H9 (cell line): ENCODE results near the gene ICE2. TPM values are rescaled to one million over a fixed set of nuclear protein-coding genes. Genes with fewer than 3 reads are reported as not detected.

Source experiments
- DNase-seq: peaks from one replicate; pipeline ENCODE4 v3.0.0-alpha.2; 2017
- H2AFZ ChIP-seq: one replicate; pipeline ENCODE4 v1.6.1; 2013; ENCODE audit warnings: mild to moderate bottlenecking, low read length, control low read depth, moderate library complexity
- H2AK5ac ChIP-seq: 2 replicates; pipeline ENCODE4 v1.6.1; 2013; ENCODE audit warnings: low read length, control low read depth, mixed read lengths; ENCODE audit not compliant: insufficient read length
- H2BK120ac ChIP-seq: one replicate; pipeline ENCODE4 v1.6.1; 2013; ENCODE audit warnings: low read depth, mild to moderate bottlenecking, low read length, control low read depth, inconsistent platforms; ENCODE audit not compliant: poor library complexity, severe bottlenecking
- H2BK12ac ChIP-seq: 2 replicates; pipeline ENCODE4 v1.6.1; 2013; ENCODE audit warnings: low read length, control low read depth, mixed read lengths, low read depth; ENCODE audit not compliant: insufficient read length
- H2BK15ac ChIP-seq: 2 replicates; pipeline ENCODE4 v1.6.1; 2013; ENCODE audit warnings: low read depth, low read length, control low read depth
- H2BK20ac ChIP-seq: one replicate; pipeline ENCODE4 v1.6.1; 2013; ENCODE audit warnings: low read depth, mild to moderate bottlenecking, low read length, control low read depth, inconsistent platforms; ENCODE audit not compliant: poor library complexity, severe bottlenecking
- H2BK5ac ChIP-seq: 2 replicates; pipeline ENCODE4 v1.6.1; 2013; ENCODE audit warnings: low read length, control low read depth, mixed read lengths; ENCODE audit not compliant: insufficient read length
- H3K14ac ChIP-seq: 2 replicates; pipeline ENCODE4 v1.6.1; 2013; ENCODE audit warnings: low read length, control low read depth; ENCODE audit not compliant: insufficient read depth
- H3K18ac ChIP-seq: 2 replicates; pipeline ENCODE4 v1.6.1; 2013; ENCODE audit warnings: low read depth, mild to moderate bottlenecking, mixed read lengths, low read length, control low read depth; ENCODE audit not compliant: insufficient read length
- H3K23ac ChIP-seq: 2 replicates; pipeline ENCODE4 v1.6.1; 2013; ENCODE audit warnings: low read length, control low read depth, mixed read lengths, low read depth; ENCODE audit not compliant: insufficient read length
- H3K23me2 ChIP-seq: 2 replicates; pipeline ENCODE4 v1.6.1; 2013; ENCODE audit warnings: low read depth, mild to moderate bottlenecking, mixed read lengths, low read length, control low read depth; ENCODE audit not compliant: insufficient read length, poor library complexity, severe bottlenecking
- H3K27ac ChIP-seq: 2 replicates; pipeline ENCODE4 v1.5.1; 2013; ENCODE audit warnings: low read length, control low read depth, mixed read lengths, low read depth; ENCODE audit not compliant: insufficient read length
- H3K27me3 ChIP-seq: 2 replicates; pipeline ENCODE4 v1.6.1; 2013; ENCODE audit warnings: low read length, control low read depth, inconsistent platforms; ENCODE audit not compliant: insufficient read depth
- H3K4ac ChIP-seq: 2 replicates; pipeline ENCODE4 v1.6.1; 2013; ENCODE audit warnings: low read depth, mild to moderate bottlenecking, control low read depth, inconsistent platforms, low read length, moderate library complexity
- H3K4me1 ChIP-seq: 2 replicates; pipeline ENCODE4 v1.6.1; 2013; ENCODE audit warnings: low read length, control low read depth, inconsistent platforms; ENCODE audit not compliant: insufficient read depth
- H3K4me2 ChIP-seq: 2 replicates; pipeline ENCODE4 v1.6.1; 2013; ENCODE audit warnings: low read length, control low read depth, mixed read lengths; ENCODE audit not compliant: insufficient read length, insufficient read depth
- H3K56ac ChIP-seq: 2 replicates; pipeline ENCODE4 v1.6.1; 2013; ENCODE audit warnings: low read depth, mild to moderate bottlenecking, mixed read lengths, low read length, control low read depth; ENCODE audit not compliant: insufficient read length
- H3K79me1 ChIP-seq: 2 replicates; pipeline ENCODE4 v1.6.1; 2013; ENCODE audit warnings: low read depth, mild to moderate bottlenecking, moderate library complexity, low read length, control low read depth, inconsistent platforms; ENCODE audit not compliant: insufficient read depth, poor library complexity, severe bottlenecking
- H3K79me2 ChIP-seq: 2 replicates; pipeline ENCODE4 v1.6.1; 2013; ENCODE audit warnings: low read length, control low read depth, inconsistent platforms; ENCODE audit not compliant: insufficient read depth
- H3K9ac ChIP-seq: 2 replicates; pipeline ENCODE4 v1.6.1; 2013; ENCODE audit warnings: low read length, control low read depth, mixed read lengths; ENCODE audit not compliant: insufficient read length; ENCODE audit errors: extremely low read depth
- H3K9me3 ChIP-seq: one replicate; pipeline ENCODE4 v1.6.1; 2013; ENCODE audit warnings: low read depth, low read length, inconsistent platforms; ENCODE audit not compliant: control insufficient read depth
- H3T11ph ChIP-seq: one replicate; pipeline ENCODE4 v1.6.1; 2013; ENCODE audit warnings: mild to moderate bottlenecking, low read length, control low read depth, inconsistent platforms
- H4K20me1 ChIP-seq: one replicate; pipeline ENCODE4 v1.6.1; 2013; ENCODE audit not compliant: control insufficient read depth, insufficient read length, insufficient read depth
- H4K5ac ChIP-seq: 2 replicates; pipeline ENCODE4 v1.6.1; 2013; ENCODE audit warnings: low read depth, mild to moderate bottlenecking, mixed read lengths, low read length, control low read depth; ENCODE audit not compliant: insufficient read length
- H4K8ac ChIP-seq: replicated peaks from 2 replicates; pipeline ENCODE4 v1.6.1; 2013; ENCODE audit warnings: low read length, control low read depth, mixed read lengths, low read depth; ENCODE audit not compliant: insufficient read length
- H4K91ac ChIP-seq: 2 replicates; pipeline ENCODE4 v1.6.1; 2013; ENCODE audit warnings: low read depth, mild to moderate bottlenecking, moderate library complexity, mixed read lengths, low read length, control low read depth; ENCODE audit not compliant: insufficient read length
- H3K27ac Mint-ChIP-seq, 3 experiments: 2 replicates in 2 of 3; 3 replicates in 1 of 3; pipeline ENCODE4 v1.8.0; 2020 to 2021; ENCODE audit warnings: mixed read lengths in 3 of 3, mild to moderate bottlenecking in 1 of 3, moderate library complexity in 1 of 3
- H3K27me3 Mint-ChIP-seq: 2 replicates; pipeline ENCODE4 v1.8.0; 2021; ENCODE audit warnings: low read depth, mild to moderate bottlenecking, moderate library complexity, mixed read lengths
- H3K36me3 Mint-ChIP-seq, 3 experiments: 2 replicates in 2 of 3; 3 replicates in 1 of 3; pipeline ENCODE4 v1.8.0; 2020 to 2021; ENCODE audit warnings: low read depth in 3 of 3, mixed read lengths in 3 of 3; ENCODE audit not compliant: insufficient read depth in 1 of 3
- H3K4me1 Mint-ChIP-seq, 2 experiments: 2 replicates each; pipeline ENCODE4 v1.8.0; 2020; ENCODE audit warnings: mixed read lengths in 2 of 2
- H3K4me3 Mint-ChIP-seq, 2 experiments: 2 replicates in 1 of 2; 3 replicates in 1 of 2; pipeline ENCODE4 v1.8.0; 2020 to 2021; ENCODE audit warnings: mild to moderate bottlenecking in 2 of 2, mixed read lengths in 2 of 2, moderate library complexity in 1 of 2
- H3K9me3 Mint-ChIP-seq, 2 experiments: 2 replicates in 1 of 2; 3 replicates in 1 of 2; pipeline ENCODE4 v1.8.0; 2020; ENCODE audit warnings: mild to moderate bottlenecking in 2 of 2, mixed read lengths in 2 of 2, moderate library complexity in 1 of 2
- CTCF ChIP-seq: fragments of 200-600 bp; sonication (generic); conservative IDR thresholded peaks from 3 replicates; pipeline ENCODE4 v1.8.0; 2021; ENCODE audit warnings: antibody characterized with exemption, mild to moderate bottlenecking
- WGBS: extraction: QIAGEN DNeasy Blood & Tissue Kit; methylation state at CpG from one replicate; pipeline ENCODE4 v1.1.7; 2013; ENCODE audit warnings: missing lambda C conversion rate, low lambda C conversion rate, mixed read lengths; ENCODE audit not compliant: insufficient read length; ENCODE audit errors: extremely low coverage; 5-methylcytosine and 5-hydroxymethylcytosine counted together
- total RNA-seq: library from RNA; stranded (reverse); gene quantifications from 2 replicates; pipeline ENCODE4 v1.2.1, GENCODE V29; 2021

The ICE2 gene
- total RNA-seq, 1 experiment from 2014 or later = 76.3 TPM

GRCh38 chr15:60479361-60480110 lies 594 bp upstream of the ICE2 start:
- peaks cover 4% of the 10 kb centered on the region; the same call in 1 of the 2 replicates for H3K79me2 ChIP-seq
- peak overlapping the region; percentile 87 for H4K8ac ChIP-seq
- H3K18ac ChIP-seq = peak overlapping the region; percentile 50
- H3K23me2 ChIP-seq = peaks cover 11% of the 10 kb centered on the region
- H3K14ac ChIP-seq = peak overlapping the region; percentile 86; the same call in 1 of the 2 replicates
- no peak overlapping the region for H4K91ac ChIP-seq
- H3K4ac ChIP-seq = no peak overlapping the region; the same call in 1 of the 2 replicates
- H2BK15ac ChIP-seq = no peak overlapping the region
- Mint-ChIP-seq H3K27me3 (no peaks in the 10 kb centered on the region), H3K4me3 (peak overlapping the region; percentile 97 to 98), H3K27ac (peak overlapping the region; percentile 99 to 100 (median 100)), H3K4me1 (peaks cover 22 to 27% of the 10 kb centered on the region in 2 experiments), H3K36me3 (peaks cover 0 to 10% (median 9%) of the 10 kb centered on the region in 3 experiments; a peak in 5 of 7 replicates), H3K9me3 (no peaks in the 10 kb centered on the region)
- WGBS = no CpG with 5 or more reads among the region's 10 CpGs
- TF ChIP-seq CTCF = no peak
- no peaks in the 10 kb centered on the region for H3K27me3 ChIP-seq
- H3K4me1 ChIP-seq = no peaks in the 10 kb centered on the region; the same call in 1 of the 2 replicates
- peak overlapping the region; percentile 89 for H3K4me2 ChIP-seq
- no peaks in the 10 kb centered on the region for H3K9me3 ChIP-seq
- H3T11ph ChIP-seq = no peak overlapping the region
- peaks cover 3% of the 10 kb centered on the region for H3K79me1 ChIP-seq
- no peak for DNase-seq
- H3K23ac ChIP-seq = no peak overlapping the region
- no peak overlapping the region for H3K56ac ChIP-seq
- no peaks in the 10 kb centered on the region for H4K20me1 ChIP-seq
- no peak overlapping the region for H2BK20ac ChIP-seq
- H2BK5ac ChIP-seq = no peak overlapping the region
- H2BK12ac ChIP-seq = no peak overlapping the region
- H4K5ac ChIP-seq = no peak overlapping the region
- no peak overlapping the region for H2AK5ac ChIP-seq
- H3K27ac ChIP-seq = peak overlapping the region; percentile 44
- H2BK120ac ChIP-seq = no peak overlapping the region
- H2AFZ ChIP-seq = peak overlapping the region; percentile 70
- H3K9ac ChIP-seq = peak overlapping the region; percentile 88
